ENCODE results near the gene GCC2.
"Not testable (repeated sequence)": the region's sequence is repeated elsewhere in the genome, so short reads cannot be mapped to it uniquely, and the experiment has no call there.

GCC2 gene

DNA sequence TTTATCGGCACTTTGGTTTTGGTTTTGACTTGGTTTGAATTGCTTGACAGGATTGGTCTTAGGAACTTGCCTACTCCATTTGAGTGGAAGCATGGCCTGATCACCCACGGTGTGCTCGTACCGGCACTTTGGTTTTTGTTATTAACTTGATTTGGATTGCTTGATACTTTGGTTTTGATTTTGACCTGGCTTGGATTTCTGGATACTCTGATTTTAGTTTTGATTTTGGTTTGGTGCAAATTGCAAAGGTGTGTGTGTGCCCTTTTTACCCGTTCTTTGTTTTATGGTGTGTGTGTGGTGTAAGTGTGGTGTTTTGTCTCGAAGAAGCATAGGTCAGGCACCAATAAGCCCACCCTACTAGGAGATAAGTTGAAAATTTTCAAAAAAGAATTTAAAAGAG lies 75.7 kb downstream of the GCC2 start:
- DNase-seq: not testable (repeated sequence)

DNA sequence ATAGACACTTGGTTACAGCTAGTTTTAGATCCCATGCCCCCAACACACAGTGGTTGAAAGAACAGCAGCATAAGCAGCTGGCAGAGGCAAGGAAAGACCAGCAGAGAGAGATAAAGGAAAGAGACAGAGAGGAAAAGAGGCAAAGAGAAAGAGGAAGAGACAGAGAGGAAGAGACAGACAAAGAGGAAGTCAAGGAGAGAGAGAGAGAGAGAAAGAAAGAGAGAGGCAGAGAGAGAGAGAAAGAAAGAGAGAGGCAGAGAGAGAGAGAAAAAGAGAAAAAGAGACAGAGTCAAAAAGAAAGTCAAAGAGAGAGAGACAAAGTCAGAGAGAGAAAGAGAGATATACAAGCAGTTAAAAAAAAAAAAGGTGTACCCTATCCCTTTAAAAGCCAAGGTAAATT lies 76.3 kb downstream of the GCC2 start:
- not testable (repeated sequence) for DNase-seq

DNA sequence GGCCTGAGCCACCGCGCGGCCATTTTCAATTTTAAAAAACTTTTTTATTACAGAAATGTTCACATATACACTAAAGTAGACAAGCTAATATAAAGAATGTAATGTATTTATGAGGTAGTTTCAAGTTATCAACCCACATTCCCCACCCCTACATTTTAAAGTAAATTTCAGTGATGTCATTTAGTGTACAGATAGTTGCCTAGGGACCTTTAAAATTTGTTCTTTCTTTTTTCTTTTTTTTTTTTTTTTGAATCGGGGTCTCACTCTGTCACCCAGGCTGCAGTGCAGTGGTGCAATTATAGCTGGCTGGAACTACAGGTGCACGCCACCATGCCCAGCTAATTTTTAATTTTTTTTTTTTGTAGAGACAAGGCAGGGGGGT lies 82.7 kb downstream of the GCC2 start:
- DNase-seq: no peak

DNA sequence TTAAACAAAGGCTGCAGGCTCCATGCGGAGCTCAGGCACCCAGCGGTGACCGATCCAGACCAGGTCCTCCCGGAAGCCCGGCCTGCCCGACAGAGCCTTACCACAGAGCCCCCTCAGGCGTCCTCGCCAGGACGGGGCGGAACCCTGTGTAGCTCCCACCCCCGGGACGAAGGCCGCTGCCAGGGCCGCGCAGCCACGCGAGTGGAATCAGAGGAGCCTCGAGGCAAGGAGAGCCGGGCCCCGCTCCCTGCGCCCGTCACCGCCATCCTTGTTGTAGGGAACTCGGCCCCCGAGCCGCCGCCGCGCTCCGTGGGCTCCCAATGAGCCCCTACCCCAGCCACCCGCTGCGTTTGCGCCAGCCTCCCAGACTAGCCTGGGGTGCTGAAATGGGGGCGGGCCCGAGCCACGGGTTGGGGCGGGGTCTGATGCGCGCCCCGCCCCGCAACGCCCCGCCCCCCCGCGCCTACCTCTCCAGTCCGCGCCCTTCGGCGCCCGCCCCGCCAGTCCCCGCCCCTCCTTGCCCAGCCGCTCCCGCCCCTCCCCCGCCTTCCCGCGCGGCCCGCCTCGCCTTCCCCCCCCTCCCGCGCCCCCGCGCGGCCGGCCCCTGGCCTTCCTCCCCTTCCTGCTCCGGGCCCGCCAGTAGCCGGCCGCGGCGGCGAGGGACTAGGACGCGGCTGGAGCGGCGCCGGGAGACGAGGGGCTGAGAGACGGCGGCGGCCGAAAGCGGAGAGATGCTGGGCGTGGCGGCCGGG lies 85.0 kb downstream of the GCC2 start, which contains the start of gene LIMS1:
Gene LIMS1, plus strand, starts transcription at position 639 of the 752 bp plus-strand sequence. Its CDS starts 93 bp downstream, at position 732.
- peak; percentile 58 to 94 for DNase-seq

DNA sequence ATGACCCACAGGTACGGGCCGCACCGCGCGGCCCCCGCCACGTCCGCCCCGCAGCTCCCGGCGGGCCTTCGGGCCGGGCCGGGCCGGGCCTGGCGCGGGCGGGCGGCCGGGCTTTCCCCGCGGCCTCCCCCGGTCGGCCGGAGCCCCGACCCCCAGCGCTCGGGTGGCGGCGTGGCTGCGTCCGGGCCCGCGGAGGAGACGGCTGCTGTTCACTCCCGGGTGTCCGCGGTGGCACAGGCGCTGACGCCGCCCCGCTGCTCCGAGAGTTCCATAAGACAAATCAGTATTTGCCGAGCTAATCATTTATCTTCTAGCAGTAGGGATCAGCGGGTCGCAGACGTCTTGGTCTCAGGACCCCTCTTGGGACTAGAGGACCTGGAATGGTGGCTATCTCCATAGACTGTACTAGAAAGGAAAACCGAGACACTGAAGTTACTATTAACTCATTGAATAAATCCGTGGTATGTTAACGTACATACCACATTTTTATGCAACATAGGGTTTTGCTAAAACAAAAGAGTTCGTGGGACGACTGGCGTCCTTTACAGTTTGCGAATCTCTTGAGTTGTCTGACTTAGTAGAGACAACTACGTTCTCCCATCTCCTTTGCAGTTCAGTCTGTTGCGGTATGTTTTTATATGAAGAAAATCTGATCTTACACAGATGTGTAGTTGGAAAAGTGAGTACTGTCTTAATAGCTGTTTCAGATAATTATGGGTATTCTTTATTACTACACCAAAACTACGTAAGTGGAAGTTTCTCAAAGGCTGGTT lies 85.8 kb downstream of the GCC2 start:
- peak; percentile 28 to 65 for DNase-seq

DNA sequence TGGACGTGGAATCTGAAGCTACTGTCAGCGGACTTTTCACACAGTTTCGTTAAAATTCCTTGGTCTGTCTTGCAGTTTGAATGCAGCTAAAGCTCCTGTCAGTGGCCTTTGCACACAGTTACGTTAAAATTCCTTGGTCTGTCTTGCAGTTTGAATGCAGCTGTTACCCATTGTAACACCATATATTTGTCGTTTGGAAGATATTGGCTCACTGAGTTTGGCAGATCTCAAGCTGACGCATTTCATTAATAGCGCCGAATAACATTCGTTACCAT lies 86.3 kb downstream of the GCC2 start:
- DNase-seq: no peak

DNA sequence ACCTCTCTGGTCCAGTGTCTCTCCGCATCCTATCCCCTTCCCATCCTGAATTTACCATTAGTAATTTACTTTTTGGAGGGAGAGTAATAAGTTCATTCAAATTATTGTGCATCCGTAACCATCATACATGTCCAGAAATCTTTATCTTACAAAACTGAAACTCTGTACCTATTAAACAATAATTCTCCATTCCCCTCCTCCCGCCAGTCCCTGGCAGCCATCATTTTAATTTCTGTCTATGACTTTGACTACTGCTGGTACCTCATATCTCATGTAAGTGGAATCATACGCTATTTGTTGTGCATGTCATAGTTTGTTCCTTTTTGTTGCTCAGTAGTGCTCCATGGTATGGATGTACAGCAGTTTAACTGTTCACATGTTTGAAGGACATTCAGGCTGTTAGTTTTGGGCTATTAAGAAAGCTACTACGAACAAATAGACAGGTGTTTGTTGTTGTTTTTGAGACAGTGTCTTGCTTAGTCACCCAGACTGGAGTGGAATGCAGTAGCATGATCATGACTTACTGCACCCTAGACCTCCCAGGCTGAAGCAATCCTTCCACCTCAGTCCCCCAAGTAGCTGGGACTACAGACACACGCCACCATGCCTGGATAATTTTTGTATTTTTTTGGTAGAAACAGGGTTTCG lies 87.3 kb downstream of the GCC2 start:
- DNase-seq: no peak

DNA sequence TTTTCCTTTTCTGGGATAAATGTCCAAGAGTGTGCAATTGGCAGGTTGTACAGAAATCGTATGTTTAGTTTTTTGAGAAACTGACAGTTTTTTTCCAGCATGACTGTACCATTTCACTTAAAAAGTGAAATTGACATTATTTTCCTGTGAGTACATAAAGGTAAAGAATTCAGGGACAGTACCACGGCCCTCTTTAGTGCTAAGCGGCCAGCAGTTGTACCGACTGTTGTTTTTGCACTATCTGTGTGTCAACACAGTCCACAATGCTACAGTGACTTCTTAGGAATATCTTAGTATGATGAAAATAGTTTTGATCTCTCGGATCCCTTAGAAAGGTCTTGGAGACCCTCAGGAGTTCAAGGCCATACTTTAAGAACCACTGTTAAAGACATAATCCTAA lies 87.9 kb downstream of the GCC2 start:
- DNase-seq: no peak

DNA sequence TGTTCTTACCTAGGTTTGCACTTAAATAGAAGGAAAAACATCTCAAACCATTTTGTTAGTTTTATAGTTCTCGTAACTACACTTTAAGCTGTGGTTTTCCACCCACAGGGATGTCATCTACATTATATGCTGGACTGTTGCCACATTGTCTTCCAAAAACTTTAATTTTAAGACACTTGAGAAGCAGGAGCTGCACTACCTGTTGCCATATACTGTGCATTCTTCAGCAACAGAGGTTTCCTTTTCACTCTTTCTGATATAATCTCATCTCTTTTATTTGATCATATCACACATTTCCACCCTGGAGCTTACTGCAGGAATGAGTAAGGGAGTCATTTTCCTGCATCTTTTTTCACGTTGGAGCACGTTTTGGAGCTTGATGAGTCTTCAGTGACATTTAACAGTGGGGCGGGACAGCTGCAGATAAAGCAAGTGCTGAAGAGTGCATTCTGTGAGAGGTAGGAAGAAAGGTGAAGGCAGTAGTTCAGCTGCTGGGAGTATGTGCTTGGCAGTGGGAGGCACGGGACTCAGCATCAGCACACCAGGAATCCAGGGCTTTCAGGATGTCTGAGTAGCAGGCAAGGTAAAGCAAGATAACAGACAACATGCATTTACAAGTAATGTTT lies 89.1 kb downstream of the GCC2 start:
- no peak for DNase-seq

DNA sequence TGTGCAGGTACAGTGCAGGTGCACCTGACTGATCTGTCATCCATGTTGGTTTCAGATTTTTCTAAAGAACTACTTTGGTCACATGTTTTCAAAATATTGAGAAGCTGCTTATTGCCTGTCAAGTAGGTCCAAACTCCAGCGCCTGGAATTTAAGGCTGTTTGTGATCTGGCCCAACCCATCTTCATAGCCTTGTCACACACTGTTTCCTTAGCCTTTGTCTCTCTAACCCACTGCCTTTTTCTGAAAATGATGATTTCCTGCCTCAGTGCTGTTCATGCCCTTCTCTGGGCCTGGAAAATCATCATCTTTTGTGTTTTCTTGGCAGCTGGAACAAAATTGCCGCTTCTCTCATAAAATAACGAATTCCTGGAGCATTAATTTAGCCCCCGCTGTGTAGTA lies 92.4 kb downstream of the GCC2 start:
- DNase-seq: no peak

DNA sequence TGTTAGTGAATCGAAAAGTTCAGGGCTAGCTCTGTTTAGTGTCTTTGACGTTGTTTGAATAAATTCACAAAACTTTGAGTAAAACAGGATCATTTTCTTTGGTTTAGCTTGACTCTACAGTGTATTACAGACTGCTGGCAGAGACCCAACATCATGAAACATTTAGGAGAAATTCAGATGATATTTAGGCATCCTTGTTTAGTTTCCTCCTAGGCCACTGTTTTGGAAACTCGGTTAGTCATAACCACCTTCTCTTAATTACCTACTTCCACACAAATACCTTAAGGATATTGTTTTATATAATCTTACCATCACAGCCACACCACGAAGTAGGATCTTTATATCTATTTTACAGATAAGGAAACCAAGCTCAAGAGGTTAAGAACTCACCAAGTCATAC lies 93.1 kb downstream of the GCC2 start:
- DNase-seq: no peak

DNA sequence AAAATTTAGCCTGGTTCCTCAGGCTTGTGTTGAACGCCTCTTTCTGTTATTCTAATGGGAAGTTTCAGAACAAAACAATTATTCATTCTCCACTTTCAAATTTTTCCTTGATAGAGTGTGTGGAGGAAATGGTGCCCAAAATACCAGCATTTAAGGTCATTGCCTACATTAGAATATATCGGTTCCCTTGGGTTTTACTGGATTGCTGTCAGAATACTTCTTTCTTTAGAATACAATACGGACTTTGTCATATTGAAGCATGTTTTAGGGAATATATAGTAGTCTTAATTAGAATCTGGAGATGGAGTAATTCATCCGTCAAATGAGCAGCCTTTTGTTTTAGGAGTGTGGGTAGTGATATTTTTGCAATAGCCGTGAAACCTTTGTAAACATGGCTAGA lies 98.6 kb downstream of the GCC2 start:
- DNase-seq: no peak

DNA sequence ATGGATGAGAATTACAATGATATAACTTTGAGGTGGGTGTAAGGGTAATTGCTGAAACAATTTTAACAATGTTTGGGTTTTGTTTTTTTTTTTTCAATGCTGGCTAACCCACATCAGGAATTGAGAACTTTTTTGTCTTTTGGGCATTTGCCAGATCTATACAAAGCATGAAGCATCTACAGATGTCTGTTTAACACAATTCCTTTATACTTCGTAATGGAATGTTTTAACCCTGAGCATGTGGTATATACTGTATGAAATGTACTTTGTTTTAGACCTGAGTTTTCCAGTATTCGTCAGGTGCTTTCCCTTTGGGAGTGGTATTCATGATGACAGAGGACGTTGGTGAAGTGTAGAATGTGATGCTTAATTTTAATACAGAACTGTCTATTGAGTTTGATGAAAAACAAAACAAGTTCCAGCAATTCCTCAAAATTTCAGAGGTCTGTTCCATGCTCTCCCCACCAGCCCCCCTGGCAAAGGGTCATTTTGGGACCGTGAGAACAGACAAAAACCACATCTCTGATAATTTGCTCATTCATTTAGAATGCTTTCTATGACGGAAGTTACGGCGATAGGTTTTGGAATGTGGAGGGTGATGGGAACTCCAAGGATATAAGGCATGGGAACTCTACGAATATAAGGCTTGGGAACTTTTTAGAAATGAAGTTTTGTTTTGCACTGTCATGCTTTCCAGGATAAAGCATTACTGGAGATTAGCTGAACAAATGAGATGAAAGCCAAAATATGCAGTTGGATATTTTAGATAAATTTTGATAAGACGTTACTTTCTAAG lies 99.4 kb downstream of the GCC2 start:
- DNase-seq: no peak

DNA sequence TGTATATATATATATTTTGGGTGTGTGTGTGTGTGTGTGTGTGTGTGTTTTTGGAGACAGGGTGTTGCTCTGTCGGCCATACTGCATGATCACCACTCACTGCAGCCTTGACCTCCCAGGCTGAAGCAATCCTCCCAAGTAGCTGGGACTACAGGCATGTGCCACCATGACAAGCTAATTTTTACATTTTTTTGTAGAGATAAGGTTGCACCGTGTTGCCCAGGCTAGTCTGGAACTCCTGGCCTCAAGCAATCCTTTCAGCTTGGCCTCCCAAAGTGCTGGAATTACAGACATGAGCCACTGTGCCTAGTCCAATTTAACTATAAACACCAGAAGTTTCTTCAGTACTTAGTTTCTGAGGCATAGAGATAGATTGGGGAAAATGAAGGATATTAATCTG lies 103.6 kb downstream of the GCC2 start:
- DNase-seq: no peak

DNA sequence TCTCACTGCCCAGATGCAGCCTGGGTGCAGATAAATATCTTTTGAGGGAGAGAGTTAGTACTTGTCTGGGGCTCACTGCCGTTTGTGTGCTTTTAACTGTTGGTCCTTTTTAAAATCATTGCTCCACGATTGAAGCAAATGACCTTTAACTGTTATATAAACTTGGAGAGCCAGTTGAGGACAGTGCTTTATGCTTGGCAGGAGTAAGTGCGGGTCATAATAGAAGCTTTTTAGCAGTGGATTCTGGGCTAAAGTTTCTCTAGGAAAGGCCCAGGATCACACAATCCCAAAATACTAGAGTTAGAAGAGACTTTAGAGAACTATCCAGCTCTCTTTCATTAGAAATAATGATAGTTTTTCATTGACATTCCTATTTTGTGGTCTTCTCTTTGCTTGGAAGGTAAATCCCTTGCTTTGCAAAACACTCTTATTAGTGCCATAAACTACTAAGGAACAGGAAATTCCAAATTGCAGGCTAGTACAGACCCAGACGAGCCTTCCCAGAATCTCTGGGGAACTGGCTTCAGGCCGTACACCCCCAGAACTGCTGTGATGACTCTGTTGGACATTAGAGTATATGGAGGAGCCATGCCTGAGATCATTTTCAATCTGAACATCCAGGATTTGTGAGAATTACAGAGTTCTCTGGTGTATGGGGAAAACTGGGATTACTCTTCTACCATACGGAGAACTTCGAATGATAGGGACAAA lies 104.4 kb downstream of the GCC2 start:
- no peak for DNase-seq

DNA sequence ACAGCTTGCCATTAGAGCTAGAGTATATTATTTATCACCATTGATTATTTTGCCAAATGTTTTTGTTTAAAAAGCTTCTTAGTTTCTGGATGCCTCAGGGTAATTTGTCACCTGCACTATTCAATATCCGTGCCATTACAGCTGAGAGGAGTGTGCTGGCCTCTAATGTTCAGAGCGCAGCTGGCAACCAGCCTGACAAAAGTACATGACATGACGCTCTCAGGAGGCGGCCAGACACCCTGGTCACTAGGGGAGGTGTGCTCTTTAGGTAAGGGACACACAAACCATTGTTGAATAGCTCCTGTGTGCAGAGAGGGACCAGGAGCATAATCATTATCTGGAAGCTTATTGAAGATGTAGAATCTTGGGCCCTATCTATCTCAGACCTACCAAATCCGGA lies 105.5 kb downstream of the GCC2 start:
- DNase-seq: no peak

DNA sequence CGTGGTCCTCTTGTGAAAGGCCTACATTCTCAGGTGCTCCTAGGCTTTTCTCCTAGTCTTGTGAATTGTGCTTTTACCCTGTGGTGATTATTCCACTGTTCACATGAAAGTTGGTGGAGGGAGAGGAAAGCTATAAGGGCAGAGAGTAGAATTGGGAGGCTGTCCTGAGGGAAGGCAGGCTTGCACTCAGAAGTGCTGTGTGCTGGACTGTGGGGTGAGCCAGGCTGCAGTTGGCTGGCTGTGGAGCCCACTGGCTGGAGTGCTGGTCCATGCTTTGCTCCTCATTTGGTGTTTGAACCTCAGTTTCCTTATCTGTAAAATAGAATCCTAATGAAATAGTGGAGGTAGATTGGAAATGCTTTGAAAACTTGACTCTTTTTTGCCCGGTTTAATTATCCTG lies 106.6 kb downstream of the GCC2 start:
- no peak for DNase-seq

DNA sequence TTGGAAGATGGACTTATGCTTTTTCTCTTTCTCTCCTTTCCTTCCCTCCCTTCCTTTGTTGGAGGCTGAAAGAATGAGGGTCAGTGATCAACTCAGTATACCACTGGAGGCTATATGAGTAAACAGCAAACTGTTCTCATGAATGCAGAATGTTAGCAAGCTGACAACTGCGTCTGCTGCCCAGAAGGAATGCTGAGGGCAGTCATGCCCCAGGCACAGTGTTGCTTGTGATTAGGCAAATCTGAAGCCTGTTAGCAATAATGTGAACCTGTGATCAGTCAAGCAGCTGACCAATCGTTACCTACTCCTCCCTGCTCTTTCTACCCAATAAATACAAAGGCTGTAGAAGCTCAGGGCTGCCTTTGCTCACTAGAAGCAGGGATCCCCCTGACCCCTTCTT lies 107.6 kb downstream of the GCC2 start:
- DNase-seq: not testable (repeated sequence)

All from bone marrow (tissue), 2 donors.